Measurements from ENCODE around the gene ATP11B. TPM values are rescaled to one million over a fixed set of nuclear protein-coding genes. Genes with fewer than 3 reads are reported as not detected.
A peak's percentile ranks its signal among the peaks of the same experiment; 100 is the strongest.

The ATP11B gene
- 59.0 TPM for total RNA-seq

GRCh38 chr3:182792901-182793662 lies at the start of gene ATP11B:
Gene ATP11B (plus strand): TSS chr3:182793504. CDS start chr3:182793760, 256 bp downstream.
- Histone ChIP-seq H3K4me3 (ENCODE audit: low read length in 3 of 3) (peak within 1 kb of the TSS; percentile 95 to 97 (median 96)), H3K27me3 (ENCODE audit: control insufficient read depth in 3 of 3, insufficient read depth in 3 of 3, low read length in 3 of 3) (peaks cover 0 to 4% (median 0%) of the 10 kb centered on the region in 3 donors), H3K9ac (ENCODE audit: low read depth in 1 of 3, low read length in 3 of 3) (peak within 1 kb of the TSS; percentile 94 to 96 (median 94)), H3K36me3 (ENCODE audit: control insufficient read depth in 3 of 3, insufficient read depth in 3 of 3, low read length in 3 of 3) (no peaks in the 10 kb centered on the region), H3K27ac (ENCODE audit: low read depth, low read length) (peak within 1 kb of the TSS; percentile 94), H3K9me3 (ENCODE audit: control insufficient read depth in 3 of 3, low read length in 3 of 3) (no peaks in the 10 kb centered on the region), H3K4me1 (ENCODE audit: control insufficient read depth in 3 of 3, insufficient read depth in 3 of 3, low read length in 3 of 3) (peaks cover 4 to 15% (median 12%) of the 10 kb centered on the region in 3 donors)

- H3K4me3 ChIP-seq (ENCODE audit: low read length in 3 of 3): no peak overlapping the region
- H3K27me3 ChIP-seq (ENCODE audit: control insufficient read depth in 3 of 3, insufficient read depth in 3 of 3, low read length in 3 of 3): no peaks in the 10 kb centered on the region
- no peak overlapping the region for H3K9ac ChIP-seq (ENCODE audit: low read depth in 1 of 3, low read length in 3 of 3)
- H3K27ac ChIP-seq (ENCODE audit: low read depth, low read length): no peak overlapping the region
- H3K9me3 ChIP-seq (ENCODE audit: control insufficient read depth in 3 of 3, low read length in 3 of 3): peaks cover 0 to 2% (median 1%) of the 10 kb centered on the region in 3 donors
- no peaks in the 10 kb centered on the region for H3K36me3 ChIP-seq (ENCODE audit: control insufficient read depth in 3 of 3, insufficient read depth in 3 of 3, low read length in 3 of 3)
- H3K4me1 ChIP-seq (ENCODE audit: control insufficient read depth in 3 of 3, insufficient read depth in 3 of 3, low read length in 3 of 3): no peaks in the 10 kb centered on the region
Observed at GRCh38 chr3:182746959-182747358, 46.3 kb upstream of the ATP11B start.

GRCh38 chr3:182755308-182755707 lies 38.0 kb upstream of the ATP11B start:
- peaks cover 0 to 3% (median 3%) of the 10 kb centered on the region in 3 donors for H3K27me3 ChIP-seq (ENCODE audit: control insufficient read depth in 3 of 3, insufficient read depth in 3 of 3, low read length in 3 of 3)
- no peaks in the 10 kb centered on the region for H3K36me3 ChIP-seq (ENCODE audit: control insufficient read depth in 3 of 3, insufficient read depth in 3 of 3, low read length in 3 of 3)
- no peak overlapping the region for H3K9ac ChIP-seq (ENCODE audit: low read depth in 1 of 3, low read length in 3 of 3)
- H3K27ac ChIP-seq (ENCODE audit: low read depth, low read length): no peak overlapping the region
- H3K9me3 ChIP-seq (ENCODE audit: control insufficient read depth in 3 of 3, low read length in 3 of 3): peaks cover 2 to 3% (median 2%) of the 10 kb centered on the region in 3 donors
- H3K4me3 ChIP-seq (ENCODE audit: low read length in 3 of 3): no peak overlapping the region
- no peaks in the 10 kb centered on the region for H3K4me1 ChIP-seq (ENCODE audit: control insufficient read depth in 3 of 3, insufficient read depth in 3 of 3, low read length in 3 of 3)

- H3K36me3 ChIP-seq (ENCODE audit: control insufficient read depth in 3 of 3, insufficient read depth in 3 of 3, low read length in 3 of 3): no peaks in the 10 kb centered on the region
- peaks cover 2 to 3% (median 2%) of the 10 kb centered on the region in 3 donors for H3K9me3 ChIP-seq (ENCODE audit: control insufficient read depth in 3 of 3, low read length in 3 of 3)
- H3K27ac ChIP-seq (ENCODE audit: low read depth, low read length): no peak overlapping the region
- H3K4me1 ChIP-seq (ENCODE audit: control insufficient read depth in 3 of 3, insufficient read depth in 3 of 3, low read length in 3 of 3): no peaks in the 10 kb centered on the region
- peaks cover 0 to 3% (median 3%) of the 10 kb centered on the region in 3 donors for H3K27me3 ChIP-seq (ENCODE audit: control insufficient read depth in 3 of 3, insufficient read depth in 3 of 3, low read length in 3 of 3)
- no peak overlapping the region for H3K9ac ChIP-seq (ENCODE audit: low read depth in 1 of 3, low read length in 3 of 3)
- no peak overlapping the region for H3K4me3 ChIP-seq (ENCODE audit: low read length in 3 of 3)
Observed at GRCh38 chr3:182755712-182756111, 37.6 kb upstream of the ATP11B start.

GRCh38 chr3:182760576-182761164 lies 32.6 kb upstream of the ATP11B start:
- Histone ChIP-seq H3K4me3 (ENCODE audit: low read length in 3 of 3) (no peak overlapping the region), H3K9ac (ENCODE audit: low read depth in 1 of 3, low read length in 3 of 3) (no peak overlapping the region), H3K27ac (ENCODE audit: low read depth, low read length) (no peak overlapping the region), H3K9me3 (ENCODE audit: control insufficient read depth in 3 of 3, low read length in 3 of 3) (no peaks in the 10 kb centered on the region), H3K36me3 (ENCODE audit: control insufficient read depth in 3 of 3, insufficient read depth in 3 of 3, low read length in 3 of 3) (no peaks in the 10 kb centered on the region), H3K4me1 (ENCODE audit: control insufficient read depth in 3 of 3, insufficient read depth in 3 of 3, low read length in 3 of 3) (no peaks in the 10 kb centered on the region), H3K27me3 (ENCODE audit: control insufficient read depth in 3 of 3, insufficient read depth in 3 of 3, low read length in 3 of 3) (peaks cover 0 to 3% (median 3%) of the 10 kb centered on the region in 3 donors)

GRCh38 chr3:182763896-182764295 lies 29.4 kb upstream of the ATP11B start:
- Histone ChIP-seq H3K9me3 (ENCODE audit: control insufficient read depth in 3 of 3, low read length in 3 of 3) (no peaks in the 10 kb centered on the region), H3K36me3 (ENCODE audit: control insufficient read depth in 3 of 3, insufficient read depth in 3 of 3, low read length in 3 of 3) (no peaks in the 10 kb centered on the region), H3K4me1 (ENCODE audit: control insufficient read depth in 3 of 3, insufficient read depth in 3 of 3, low read length in 3 of 3) (no peaks in the 10 kb centered on the region), H3K27me3 (ENCODE audit: control insufficient read depth in 3 of 3, insufficient read depth in 3 of 3, low read length in 3 of 3) (no peaks in the 10 kb centered on the region), H3K27ac (ENCODE audit: low read depth, low read length) (no peak overlapping the region), H3K4me3 (ENCODE audit: low read length in 3 of 3) (no peak overlapping the region), H3K9ac (ENCODE audit: low read depth in 1 of 3, low read length in 3 of 3) (no peak overlapping the region)

- no peak overlapping the region for H3K4me3 ChIP-seq (ENCODE audit: low read length in 3 of 3)
- H3K27ac ChIP-seq (ENCODE audit: low read depth, low read length): no peak overlapping the region
- H3K9ac ChIP-seq (ENCODE audit: low read depth in 1 of 3, low read length in 3 of 3): no peak overlapping the region
- H3K9me3 ChIP-seq (ENCODE audit: control insufficient read depth in 3 of 3, low read length in 3 of 3): no peaks in the 10 kb centered on the region
- H3K4me1 ChIP-seq (ENCODE audit: control insufficient read depth in 3 of 3, insufficient read depth in 3 of 3, low read length in 3 of 3): no peaks in the 10 kb centered on the region
- no peaks in the 10 kb centered on the region for H3K27me3 ChIP-seq (ENCODE audit: control insufficient read depth in 3 of 3, insufficient read depth in 3 of 3, low read length in 3 of 3)
- no peaks in the 10 kb centered on the region for H3K36me3 ChIP-seq (ENCODE audit: control insufficient read depth in 3 of 3, insufficient read depth in 3 of 3, low read length in 3 of 3)
Observed at GRCh38 chr3:182765287-182765686, 28.0 kb upstream of the ATP11B start.

- Histone ChIP-seq H3K9ac (ENCODE audit: low read depth in 1 of 3, low read length in 3 of 3) (no peak overlapping the region), H3K9me3 (ENCODE audit: control insufficient read depth in 3 of 3, low read length in 3 of 3) (no peaks in the 10 kb centered on the region), H3K27me3 (ENCODE audit: control insufficient read depth in 3 of 3, insufficient read depth in 3 of 3, low read length in 3 of 3) (no peaks in the 10 kb centered on the region), H3K27ac (ENCODE audit: low read depth, low read length) (no peak overlapping the region), H3K4me1 (ENCODE audit: control insufficient read depth in 3 of 3, insufficient read depth in 3 of 3, low read length in 3 of 3) (no peaks in the 10 kb centered on the region), H3K4me3 (ENCODE audit: low read length in 3 of 3) (no peak overlapping the region), H3K36me3 (ENCODE audit: control insufficient read depth in 3 of 3, insufficient read depth in 3 of 3, low read length in 3 of 3) (no peaks in the 10 kb centered on the region)
Observed at GRCh38 chr3:182766099-182766498, 27.2 kb upstream of the ATP11B start.

GRCh38 chr3:182768413-182768812 lies 24.9 kb upstream of the ATP11B start:
- Histone ChIP-seq H3K36me3 (ENCODE audit: control insufficient read depth in 3 of 3, insufficient read depth in 3 of 3, low read length in 3 of 3) (no peaks in the 10 kb centered on the region), H3K4me3 (ENCODE audit: low read length in 3 of 3) (no peak overlapping the region), H3K4me1 (ENCODE audit: control insufficient read depth in 3 of 3, insufficient read depth in 3 of 3, low read length in 3 of 3) (no peaks in the 10 kb centered on the region), H3K27ac (ENCODE audit: low read depth, low read length) (no peak overlapping the region), H3K27me3 (ENCODE audit: control insufficient read depth in 3 of 3, insufficient read depth in 3 of 3, low read length in 3 of 3) (no peaks in the 10 kb centered on the region), H3K9ac (ENCODE audit: low read depth in 1 of 3, low read length in 3 of 3) (no peak overlapping the region), H3K9me3 (ENCODE audit: control insufficient read depth in 3 of 3, low read length in 3 of 3) (no peaks in the 10 kb centered on the region)

- Histone ChIP-seq H3K36me3 (ENCODE audit: control insufficient read depth in 3 of 3, insufficient read depth in 3 of 3, low read length in 3 of 3) (no peaks in the 10 kb centered on the region), H3K9ac (ENCODE audit: low read depth in 1 of 3, low read length in 3 of 3) (no peak overlapping the region), H3K9me3 (ENCODE audit: control insufficient read depth in 3 of 3, low read length in 3 of 3) (no peaks in the 10 kb centered on the region), H3K27ac (ENCODE audit: low read depth, low read length) (no peak overlapping the region), H3K27me3 (ENCODE audit: control insufficient read depth in 3 of 3, insufficient read depth in 3 of 3, low read length in 3 of 3) (no peaks in the 10 kb centered on the region), H3K4me1 (ENCODE audit: control insufficient read depth in 3 of 3, insufficient read depth in 3 of 3, low read length in 3 of 3) (no peaks in the 10 kb centered on the region), H3K4me3 (ENCODE audit: low read length in 3 of 3) (no peak overlapping the region)
Observed at GRCh38 chr3:182769673-182770072, 23.6 kb upstream of the ATP11B start.
